GM10847 (cell line): ENCODE data around the gene FYN.

Source experiments
- POLR2A ChIP-seq: IDR thresholded peaks from 2 replicates; pipeline ENCODE4 v1.6.1; 2011; ENCODE audit not compliant: insufficient read length; ENCODE audit errors: extremely low read depth

Gene FYN

GRCh38 chr6:111831408-111831807 lies 41.8 kb downstream of the FYN start:
- no peak for TF ChIP-seq POLR2A

DNA sequence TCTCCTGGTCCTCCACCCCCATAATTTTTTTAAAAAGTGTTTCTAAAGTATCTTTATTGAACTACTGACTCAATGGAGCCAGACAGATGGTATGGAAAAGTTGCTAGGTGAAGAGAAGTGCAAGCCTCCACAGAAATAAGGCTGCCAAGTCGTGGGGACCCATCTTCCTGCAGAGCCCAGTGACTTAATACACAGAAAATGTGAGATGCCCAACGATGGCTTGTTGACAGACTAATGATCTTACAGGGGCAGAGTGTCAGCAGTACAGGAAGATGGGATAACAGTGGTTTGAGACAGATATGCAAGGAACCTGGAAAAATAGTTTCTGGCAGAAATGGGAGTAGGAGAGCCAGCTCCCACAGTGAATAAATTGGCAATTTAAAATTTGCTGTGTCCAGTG lies 43.3 kb downstream of the FYN start:
- TF ChIP-seq POLR2A = no peak

GRCh38 chr6:111829581-111829980 lies 43.7 kb downstream of the FYN start:
- TF ChIP-seq POLR2A = no peak

- TF ChIP-seq POLR2A = no peak
These were observed 44.4 kb downstream of the FYN start for GRCh38 chr6:111828809-111829208.

GRCh38 chr6:111825439-111826086 lies 47.7 kb downstream of the FYN start:
- TF ChIP-seq POLR2A = no peak

GRCh38 chr6:111824608-111825337 lies 48.5 kb downstream of the FYN start:
- TF ChIP-seq POLR2A = no peak

GRCh38 chr6:111823831-111824607 lies 49.2 kb downstream of the FYN start:
- TF ChIP-seq POLR2A = no peak

DNA sequence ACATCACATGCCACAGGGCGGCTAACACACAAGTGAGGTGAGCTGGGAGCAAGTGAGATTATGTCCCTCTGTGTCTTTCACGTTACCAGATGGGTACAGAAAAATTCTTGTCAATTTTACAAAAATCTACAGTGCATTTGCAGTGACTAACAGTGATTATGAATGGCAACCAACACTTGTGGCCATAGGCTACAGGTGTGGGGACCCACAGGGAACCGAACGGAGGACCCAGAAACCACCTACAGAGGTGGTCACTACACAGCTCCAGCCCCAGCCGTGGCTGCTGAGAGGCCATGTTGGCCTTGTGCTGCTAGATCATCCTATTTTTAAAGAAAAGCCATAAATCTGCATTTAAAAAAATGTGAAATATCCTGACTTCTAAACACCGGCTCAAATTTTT lies 50.2 kb downstream of the FYN start:
- no peak for TF ChIP-seq POLR2A

DNA sequence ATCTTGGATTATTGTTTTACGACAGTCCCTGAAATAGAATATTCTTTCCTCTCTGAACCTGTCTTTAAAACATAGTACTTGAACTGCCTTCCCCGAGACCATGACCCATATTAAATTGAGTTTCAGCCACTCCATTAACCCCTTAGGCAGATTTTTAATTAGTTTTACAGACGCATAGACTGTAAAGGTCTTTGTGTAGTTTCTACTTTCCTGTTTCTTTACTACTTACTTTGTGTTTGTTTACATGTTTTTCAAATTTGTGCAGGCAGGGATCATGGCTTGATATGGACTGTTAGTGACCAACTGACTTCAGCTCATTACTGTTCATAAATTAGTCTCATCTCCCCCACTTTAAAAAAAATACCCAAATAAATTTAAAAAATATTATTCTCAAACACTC lies 53.8 kb downstream of the FYN start:
- no peak for TF ChIP-seq POLR2A

GRCh38 chr6:111818539-111819226 lies 54.6 kb downstream of the FYN start:
- no peak for TF ChIP-seq POLR2A

- no peak for TF ChIP-seq POLR2A
These were observed 55.7 kb downstream of the FYN start for GRCh38 chr6:111817451-111818120.

- no peak for TF ChIP-seq POLR2A
These were observed 59.5 kb downstream of the FYN start for GRCh38 chr6:111813677-111814310.

DNA sequence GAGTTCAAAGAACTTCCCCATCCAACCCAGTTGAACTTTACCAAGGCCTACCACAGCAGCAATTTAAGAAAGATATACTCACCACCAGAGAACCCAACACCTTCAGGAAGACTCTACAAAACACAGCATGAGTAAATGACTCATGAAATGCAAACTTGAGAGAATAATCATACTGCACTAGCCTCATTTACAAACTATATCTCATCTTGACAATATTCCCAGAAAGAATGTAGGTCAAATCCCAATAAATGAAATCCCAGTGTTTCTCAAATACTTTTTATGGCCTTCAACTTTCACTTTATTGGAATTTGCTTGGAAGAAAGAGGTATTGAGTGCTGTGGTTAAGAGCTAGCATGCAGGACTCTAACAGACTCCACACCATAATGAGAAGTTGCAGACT lies 60.0 kb downstream of the FYN start:
- no peak for TF ChIP-seq POLR2A
